SK-N-MC (cell line): ENCODE results near the gene C14orf132.
"Not testable (repeated sequence)": the region's sequence is repeated elsewhere in the genome, so short reads cannot be mapped to it uniquely, and the experiment has no call there.

ENCODE experiments used
- DNase-seq: peaks from one replicate; pipeline ENCODE4 v3.0.0-alpha.2; 2011; ENCODE audit warnings: low read depth, low spot score
- H3K27ac ChIP-seq: fragments of 200-600 bp; sonication (generic); 2 replicates; pipeline ENCODE4 v1.5.1; 2016; ENCODE audit warnings: mixed run types
- H3K36me3 ChIP-seq: fragments of 200-600 bp; sonication (generic); 2 replicates; pipeline ENCODE4 v1.6.1; 2017; ENCODE audit warnings: antibody characterized with exemption, low read length, mixed read lengths; ENCODE audit not compliant: insufficient read depth
- H3K4me3 ChIP-seq: fragments of 200-600 bp; sonication (generic); 2 replicates; pipeline ENCODE4 v1.5.1; 2016
- H3K9ac ChIP-seq: fragments of 200-600 bp; sonication (generic); 2 replicates; pipeline ENCODE4 v1.8.0; 2017; ENCODE audit warnings: mixed run types, mixed read lengths; ENCODE audit not compliant: insufficient read length
- H3K9me3 ChIP-seq: fragments of 200-600 bp; sonication (generic); 2 replicates; pipeline ENCODE4 v1.6.1; 2017; ENCODE audit warnings: low read depth, mild to moderate bottlenecking, antibody characterized with exemption, low read length, moderate library complexity, mixed read lengths
- EZH2 ChIP-seq: fragments of 200-600 bp; sonication (generic); IDR thresholded peaks from one replicate; pipeline ENCODE4 v1.6.1; 2017; ENCODE audit warnings: antibody characterized with exemption
- FOXP2 ChIP-seq: optimal IDR thresholded peaks from 2 replicates; pipeline ENCODE3; 2011; ENCODE audit warnings: mild to moderate bottlenecking, moderate library complexity; ENCODE audit not compliant: insufficient read depth; ENCODE audit errors: extremely low read length, control extremely low read depth
- POLR2AphosphoS5 ChIP-seq: IDR thresholded peaks from 2 replicates; pipeline ENCODE4 v1.6.1; 2012; ENCODE audit warnings: mild to moderate bottlenecking, low read depth, low read length, borderline replicate concordance

Gene C14orf132

GRCh38 chr14:96072746-96073145 lies 33.6 kb downstream of the C14orf132 start:
- Histone ChIP-seq H3K9me3 (no peaks in the 10 kb centered on the region), H3K27ac (no peak overlapping the region), H3K9ac (no peak overlapping the region), H3K36me3 (no peaks in the 10 kb centered on the region), H3K4me3 (no peak overlapping the region)
- DNase-seq = no peak
- TF ChIP-seq EZH2 (no peak), FOXP2 (no peak), POLR2AphosphoS5 (no peak)

- H3K9ac ChIP-seq, H3K4me3 ChIP-seq, H3K27ac ChIP-seq, DNase-seq, H3K9me3 ChIP-seq, H3K36me3 ChIP-seq: not testable (repeated sequence)
Observed at GRCh38 chr14:96073260-96074039, 34.3 kb downstream of the C14orf132 start.

GRCh38 chr14:96077983-96078624 lies 38.9 kb downstream of the C14orf132 start:
- DNase-seq = no peak
- H3K9ac ChIP-seq = no peak overlapping the region
- TF ChIP-seq EZH2 = no peak
- no peak for TF ChIP-seq FOXP2
- no peak for TF ChIP-seq POLR2AphosphoS5
- H3K36me3 ChIP-seq = no peaks in the 10 kb centered on the region
- H3K9me3 ChIP-seq = no peaks in the 10 kb centered on the region
- no peak overlapping the region for H3K27ac ChIP-seq
- no peak overlapping the region for H3K4me3 ChIP-seq

GRCh38 chr14:96078625-96079016 lies 39.5 kb downstream of the C14orf132 start:
- DNase-seq = no peak
- no peaks in the 10 kb centered on the region for H3K36me3 ChIP-seq
- no peak overlapping the region for H3K27ac ChIP-seq
- H3K9me3 ChIP-seq = no peaks in the 10 kb centered on the region
- TF ChIP-seq FOXP2 (no peak), EZH2 (no peak), POLR2AphosphoS5 (no peak)
- H3K9ac ChIP-seq = no peak overlapping the region
- no peak overlapping the region for H3K4me3 ChIP-seq

- DNase-seq = no peak
- Histone ChIP-seq H3K9me3 (no peaks in the 10 kb centered on the region), H3K4me3 (no peak overlapping the region), H3K36me3 (no peaks in the 10 kb centered on the region), H3K9ac (no peak overlapping the region), H3K27ac (no peak overlapping the region)
- no peak for TF ChIP-seq FOXP2
- no peak for TF ChIP-seq POLR2AphosphoS5
- TF ChIP-seq EZH2 = no peak
Observed at GRCh38 chr14:96079066-96079465, 39.9 kb downstream of the C14orf132 start.

GRCh38 chr14:96080571-96080970 lies 41.4 kb downstream of the C14orf132 start:
- Histone ChIP-seq H3K4me3 (no peak overlapping the region), H3K27ac (no peak overlapping the region), H3K36me3 (no peaks in the 10 kb centered on the region), H3K9ac (no peak overlapping the region), H3K9me3 (no peaks in the 10 kb centered on the region)
- TF ChIP-seq FOXP2 = no peak
- no peak for TF ChIP-seq EZH2
- no peak for TF ChIP-seq POLR2AphosphoS5
- no peak for DNase-seq

- no peak for TF ChIP-seq EZH2
- no peak for TF ChIP-seq POLR2AphosphoS5
- TF ChIP-seq FOXP2 = no peak
- no peak overlapping the region for H3K27ac ChIP-seq
Observed at GRCh38 chr14:96081224-96081623, 42.1 kb downstream of the C14orf132 start.

GRCh38 chr14:96081767-96082400 lies 42.7 kb downstream of the C14orf132 start:
- H3K9ac ChIP-seq = no peak overlapping the region
- H3K27ac ChIP-seq = no peak overlapping the region
- no peaks in the 10 kb centered on the region for H3K9me3 ChIP-seq
- TF ChIP-seq POLR2AphosphoS5 (no peak), FOXP2 (no peak), EZH2 (no peak)
- no peak overlapping the region for H3K4me3 ChIP-seq
- no peaks in the 10 kb centered on the region for H3K36me3 ChIP-seq
- no peak for DNase-seq

More at GRCh38 chr14:96081224-96081623, 42.1 kb downstream of the C14orf132 start:
- Histone ChIP-seq H3K36me3 (no peaks in the 10 kb centered on the region), H3K4me3 (no peak overlapping the region), H3K9me3 (no peaks in the 10 kb centered on the region), H3K9ac (no peak overlapping the region)
- DNase-seq = no peak
